Suprapubic skin (tissue), 4 donors: Measurements from ENCODE around the gene RUNX2.

Source experiments
- EP300 ChIP-seq: sonication (generic); formaldehyde crosslinking; IDR thresholded peaks from one replicate; pipeline ENCODE4 v1.6.1; 2017; ENCODE audit warnings: antibody characterized with exemption
- POLR2A ChIP-seq, 2 donors: fragments of 450-650 bp; IDR thresholded peaks; one replicate each; pipeline ENCODE4 v1.6.1; 2017; ENCODE audit warnings: antibody characterized with exemption in 2 of 2, mild to moderate bottlenecking in 2 of 2, moderate library complexity in 2 of 2
- POLR2AphosphoS5 ChIP-seq, 3 donors: sonication (generic); formaldehyde crosslinking; IDR thresholded peaks; one replicate each; pipeline ENCODE4 v1.6.1; 2017; ENCODE audit warnings: antibody characterized with exemption in 3 of 3
- TF ChIP-seq, protein P1 (sequence below), 2 donors: fragments of 200-600 bp in 1 of 2; fragments of 450-650 bp in 1 of 2; sonication (generic) in 1 of 2; IDR thresholded peaks; one replicate each; pipeline ENCODE4 v1.5.1; 2016 to 2019; ENCODE audit warnings: antibody characterized with exemption in 2 of 2, mild to moderate bottlenecking in 1 of 2, moderate library complexity in 1 of 2

DNA sequence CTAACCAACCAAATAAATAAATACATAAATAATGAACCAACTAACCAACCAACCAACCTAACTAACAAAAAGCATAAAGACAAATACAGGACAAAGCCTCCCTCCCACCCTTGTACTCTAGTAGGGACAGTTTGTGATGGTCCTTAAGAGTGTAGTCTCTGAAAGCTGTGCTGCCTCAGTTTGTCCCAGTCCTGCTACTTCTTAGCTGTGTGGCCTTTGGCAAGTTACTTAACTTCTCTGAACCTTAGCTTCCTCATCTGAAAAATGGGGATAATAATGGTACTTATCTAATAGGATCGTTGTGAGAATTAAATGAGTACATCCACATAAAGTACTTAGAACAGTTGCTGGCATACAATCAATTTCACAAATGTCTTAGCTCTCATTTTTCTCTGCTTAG lies 282.2 kb downstream of the RUNX2 start:
- TF ChIP-seq, protein P1, sequence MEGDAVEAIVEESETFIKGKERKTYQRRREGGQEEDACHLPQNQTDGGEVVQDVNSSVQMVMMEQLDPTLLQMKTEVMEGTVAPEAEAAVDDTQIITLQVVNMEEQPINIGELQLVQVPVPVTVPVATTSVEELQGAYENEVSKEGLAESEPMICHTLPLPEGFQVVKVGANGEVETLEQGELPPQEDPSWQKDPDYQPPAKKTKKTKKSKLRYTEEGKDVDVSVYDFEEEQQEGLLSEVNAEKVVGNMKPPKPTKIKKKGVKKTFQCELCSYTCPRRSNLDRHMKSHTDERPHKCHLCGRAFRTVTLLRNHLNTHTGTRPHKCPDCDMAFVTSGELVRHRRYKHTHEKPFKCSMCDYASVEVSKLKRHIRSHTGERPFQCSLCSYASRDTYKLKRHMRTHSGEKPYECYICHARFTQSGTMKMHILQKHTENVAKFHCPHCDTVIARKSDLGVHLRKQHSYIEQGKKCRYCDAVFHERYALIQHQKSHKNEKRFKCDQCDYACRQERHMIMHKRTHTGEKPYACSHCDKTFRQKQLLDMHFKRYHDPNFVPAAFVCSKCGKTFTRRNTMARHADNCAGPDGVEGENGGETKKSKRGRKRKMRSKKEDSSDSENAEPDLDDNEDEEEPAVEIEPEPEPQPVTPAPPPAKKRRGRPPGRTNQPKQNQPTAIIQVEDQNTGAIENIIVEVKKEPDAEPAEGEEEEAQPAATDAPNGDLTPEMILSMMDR (IDR thresholded peaks at IDR 0.05), result no peak
- no peak for TF ChIP-seq POLR2A (IDR thresholded peaks at IDR 0.05)
- TF ChIP-seq EP300, result no peak
- TF ChIP-seq POLR2AphosphoS5 (IDR thresholded peaks at IDR 0.05), result no peak
